K562 (cell line): ENCODE data around the gene SEC24A. TPM values are rescaled to one million over a fixed set of nuclear protein-coding genes. Genes with fewer than 3 reads are reported as not detected.
A peak's percentile ranks its signal among the peaks of the same experiment; 100 is the strongest.

Source experiments
- CC2D1A ChIP-seq: fragments of 450-650 bp; IDR thresholded peaks from 2 replicates; pipeline ENCODE4 v1.6.1; 2017; ENCODE audit warnings: mild to moderate bottlenecking
- ESRRA ChIP-seq: fragments of 450-650 bp; IDR thresholded peaks from 2 replicates; pipeline ENCODE4 v1.6.1; 2014; ENCODE audit warnings: low read depth, mild to moderate bottlenecking, moderate library complexity, borderline replicate concordance
- GABPB1 ChIP-seq: sonication (generic); formaldehyde crosslinking; IDR thresholded peaks from 2 replicates; pipeline ENCODE4 v1.8.0; 2022; ENCODE audit warnings: mild to moderate bottlenecking, missing genetic modification reagents
- GTF2F1 ChIP-seq: IDR thresholded peaks from 2 replicates; pipeline ENCODE4 v1.6.1; 2011; ENCODE audit warnings: low read depth, low read length, improper control_type of control experiment
- L3MBTL2 ChIP-seq: fragments of 450-650 bp; IDR thresholded peaks from 2 replicates; pipeline ENCODE4 v1.6.1; 2016; ENCODE audit warnings: mild to moderate bottlenecking, moderate library complexity
- LCOR ChIP-seq: sonication (generic); formaldehyde crosslinking; IDR thresholded peaks from 2 replicates; pipeline ENCODE4 v1.8.0; 2022; ENCODE audit warnings: mild to moderate bottlenecking, missing genetic modification reagents
- MGA ChIP-seq: fragments of 450-650 bp; IDR thresholded peaks from 2 replicates; pipeline ENCODE4 v1.6.1; 2016; ENCODE audit warnings: mild to moderate bottlenecking, moderate library complexity
- NONO ChIP-seq, 2 experiments: fragments of 200-400 bp in 1 of 2; fragments of 450-650 bp in 1 of 2; formaldehyde crosslinking in 1 of 2; IDR thresholded peaks; 2 replicates each; pipeline ENCODE4 v1.6.1; 2017; ENCODE audit warnings: low read depth in 2 of 2, mild to moderate bottlenecking in 2 of 2, moderate library complexity in 2 of 2, low read length in 1 of 2
- NUFIP1 ChIP-seq: fragments of 450-650 bp; IDR thresholded peaks from 2 replicates; pipeline ENCODE4 v1.6.1; 2018; ENCODE audit not compliant: partially characterized antibody
- RB1 ChIP-seq: fragments of 450-650 bp; IDR thresholded peaks from 2 replicates; pipeline ENCODE4 v1.6.1; 2017; ENCODE audit warnings: low read depth, mild to moderate bottlenecking
- TCF3 ChIP-seq: sonication (generic); formaldehyde crosslinking; IDR thresholded peaks from 2 replicates; pipeline ENCODE4 v1.4.0; 2020; ENCODE audit warnings: mild to moderate bottlenecking, missing genetic modification reagents
- ZBTB33 ChIP-seq: sonication (generic); formaldehyde crosslinking; IDR thresholded peaks from 2 replicates; pipeline ENCODE4 v1.8.1; 2023; ENCODE audit warnings: mild to moderate bottlenecking, missing genetic modification reagents
- ZNF12 ChIP-seq: sonication (generic); formaldehyde crosslinking; IDR thresholded peaks from 2 replicates; pipeline ENCODE4 v1.4.0; 2020; ENCODE audit warnings: mild to moderate bottlenecking, missing genetic modification reagents
- ZNF551 ChIP-seq: fragments of 250-450 bp; sonication (Bioruptor Pico); IDR thresholded peaks from 2 replicates; pipeline ENCODE4 v1.5.0; 2021; ENCODE audit warnings: mild to moderate bottlenecking, moderate library complexity
- polyA plus RNA-seq, 8 experiments: library from polyadenylated mRNA; depleted of rRNA in 4 of 8; stranded (reverse) in 5 of 8; unstranded in 3 of 8; fragments of >200 nt; fragmentation: Nextera tagmentation in 2 of 8; fragmentation: Illumina TruSeq in 1 of 8; extraction: Ambion mirVana in 2 of 8; extraction: Trizol in 1 of 8; gene quantifications; 2 replicates each; pipeline versions ENCODE4 v1.2.1 to v1.2.3, GENCODE V29; 2011 to 2014; ENCODE audit warnings: inconsistent platforms in 1 of 8, missing spikeins in 1 of 8
- total RNA-seq, 7 experiments: library from RNA; depleted of rRNA in 6 of 7; stranded (reverse); fragments of >200 nt in 6 of 7; fragmentation: Illumina TruSeq in 2 of 7; extraction: Trizol in 2 of 7; gene quantifications; 2 replicates each; pipeline versions ENCODE4 v1.2.1 to v1.2.3, GENCODE V29; 2011 to 2021; ENCODE audit warnings: low replicate concordance in 1 of 7

SEC24A gene
- total and polyA plus RNA-seq, 9 of the 15 experiments (the other 6 are each of a cell fraction or from before 2014, with no cell fraction given), result 7.9 to 36.5 (median 17.5) TPM

GRCh38 chr5:134758504-134759341 lies 110.1 kb downstream of the SEC24A start, which contains the start of gene DDX46 (continued):
- TF ChIP-seq ESRRA, result peak; percentile 55; the same call in 1 of the 2 replicates
- peak; percentile 83 for TF ChIP-seq CC2D1A
- TF ChIP-seq GABPB1 (CRISPR knock-in tag), result peak; percentile 99
- peak; percentile 76; the same call in 1 of the 2 replicates for TF ChIP-seq ZBTB33
- TF ChIP-seq RB1, result peak; percentile 97
- TF ChIP-seq GTF2F1, result peak; percentile 57; the same call in 1 of the 2 replicates
- TF ChIP-seq NUFIP1, result peak; percentile 29
- TF ChIP-seq NONO (IDR thresholded peaks at IDR 0.05; ENCODE audit: low read depth in 2 of 2, low read length in 1 of 2), result peak in 1 of 2 experiments; percentile 87; a peak in 2 of 4 replicates
- TF ChIP-seq MGA, result peak; percentile 87
- TF ChIP-seq L3MBTL2, result peak; percentile 93
- TF ChIP-seq TCF3 (CRISPR knock-in tag), result peak; percentile 22; the same call in 1 of the 2 replicates
- TF ChIP-seq ZNF551 (CRISPR knock-in tag), result no peak
- peak; percentile 95 for TF ChIP-seq LCOR
- TF ChIP-seq ZNF12 (CRISPR knock-in tag), result peak; percentile 82; the same call in 1 of the 2 replicates
